Astrocyte of the cerebellum (primary cell): ENCODE data around the gene SERPINA12.

Source experiments
- DNase-seq: peaks from one replicate; pipeline ENCODE4 v3.0.0-alpha.2; 2011; ENCODE audit warnings: low read depth
- H3K4me3 ChIP-seq: 2 replicates; pipeline ENCODE4 v1.5.1; 2011; ENCODE audit warnings: mild to moderate bottlenecking, low read depth, low read length, moderate library complexity
- in situ Hi-C: cut with HindIII; loops from 2 replicates; pipeline ENCODE4 v1.10.0; 2017; ENCODE audit warnings: low sequenced_read_pairs
- TF ChIP-seq, protein P1 (sequence below): IDR thresholded peaks from 2 replicates; pipeline ENCODE4 v1.5.1; 2012; ENCODE audit warnings: low read length, low read depth, moderate library complexity, mild to moderate bottlenecking; ENCODE audit errors: missing control alignments

The SERPINA12 gene

GRCh38 chr14:94548131-94548998 is 39.1 kb upstream of the SERPINA12 start:
- TF ChIP-seq, protein P1, sequence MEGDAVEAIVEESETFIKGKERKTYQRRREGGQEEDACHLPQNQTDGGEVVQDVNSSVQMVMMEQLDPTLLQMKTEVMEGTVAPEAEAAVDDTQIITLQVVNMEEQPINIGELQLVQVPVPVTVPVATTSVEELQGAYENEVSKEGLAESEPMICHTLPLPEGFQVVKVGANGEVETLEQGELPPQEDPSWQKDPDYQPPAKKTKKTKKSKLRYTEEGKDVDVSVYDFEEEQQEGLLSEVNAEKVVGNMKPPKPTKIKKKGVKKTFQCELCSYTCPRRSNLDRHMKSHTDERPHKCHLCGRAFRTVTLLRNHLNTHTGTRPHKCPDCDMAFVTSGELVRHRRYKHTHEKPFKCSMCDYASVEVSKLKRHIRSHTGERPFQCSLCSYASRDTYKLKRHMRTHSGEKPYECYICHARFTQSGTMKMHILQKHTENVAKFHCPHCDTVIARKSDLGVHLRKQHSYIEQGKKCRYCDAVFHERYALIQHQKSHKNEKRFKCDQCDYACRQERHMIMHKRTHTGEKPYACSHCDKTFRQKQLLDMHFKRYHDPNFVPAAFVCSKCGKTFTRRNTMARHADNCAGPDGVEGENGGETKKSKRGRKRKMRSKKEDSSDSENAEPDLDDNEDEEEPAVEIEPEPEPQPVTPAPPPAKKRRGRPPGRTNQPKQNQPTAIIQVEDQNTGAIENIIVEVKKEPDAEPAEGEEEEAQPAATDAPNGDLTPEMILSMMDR: no peak
- in situ Hi-C loops: no loop called here
- no peak overlapping the region for H3K4me3 ChIP-seq
- DNase-seq: no peak

GRCh38 chr14:94547726-94548125 is 38.5 kb upstream of the SERPINA12 start:
- in situ Hi-C loops: no loop called here
- TF ChIP-seq, protein P1: no peak
- DNase-seq: no peak
- H3K4me3 ChIP-seq: no peak overlapping the region

- in situ Hi-C loops: no loop called here
- TF ChIP-seq, protein P1: no peak
- no peak overlapping the region for H3K4me3 ChIP-seq
- DNase-seq: no peak
Observed at GRCh38 chr14:94547151-94547680, 37.9 kb upstream of the SERPINA12 start.

DNA sequence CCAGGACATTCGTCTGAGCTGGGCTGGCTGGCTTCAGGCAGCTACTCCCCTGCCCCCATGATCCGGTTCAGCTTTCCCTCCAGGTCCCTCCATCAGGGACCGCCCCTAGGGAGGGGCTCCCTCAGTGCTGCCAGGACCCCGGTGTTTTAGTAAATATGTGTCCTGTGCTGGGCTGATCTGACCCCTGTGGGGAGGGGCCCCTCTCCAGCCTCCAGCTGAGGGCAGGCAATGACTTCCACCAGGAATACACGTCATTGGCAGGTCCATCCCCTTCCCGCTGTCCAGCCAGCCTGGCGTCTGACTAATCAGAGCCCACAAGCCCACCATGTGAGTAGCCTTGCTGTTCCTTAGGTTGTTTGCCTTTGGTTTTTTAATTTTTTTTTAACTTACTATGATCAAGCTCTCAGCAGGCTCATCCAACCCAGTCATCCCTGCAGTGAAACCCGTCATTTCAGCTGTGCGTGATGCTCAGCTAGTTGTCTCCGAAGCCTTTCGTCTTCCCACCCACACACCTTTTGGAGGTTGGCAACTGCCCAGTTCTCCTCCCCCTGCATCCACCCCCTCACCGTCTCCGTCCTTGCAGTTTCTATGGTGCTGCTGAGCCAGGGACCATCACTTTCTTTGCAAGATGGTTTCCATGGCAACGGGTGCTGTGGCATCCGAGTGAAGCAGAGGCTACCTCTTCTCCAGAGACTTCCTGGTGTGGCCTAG is 36.0 kb upstream of the SERPINA12 start:
- in situ Hi-C loops: no loop called here
- TF ChIP-seq, protein P1: no peak
- H3K4me3 ChIP-seq: no peak overlapping the region
- DNase-seq: peak; percentile 18

DNA sequence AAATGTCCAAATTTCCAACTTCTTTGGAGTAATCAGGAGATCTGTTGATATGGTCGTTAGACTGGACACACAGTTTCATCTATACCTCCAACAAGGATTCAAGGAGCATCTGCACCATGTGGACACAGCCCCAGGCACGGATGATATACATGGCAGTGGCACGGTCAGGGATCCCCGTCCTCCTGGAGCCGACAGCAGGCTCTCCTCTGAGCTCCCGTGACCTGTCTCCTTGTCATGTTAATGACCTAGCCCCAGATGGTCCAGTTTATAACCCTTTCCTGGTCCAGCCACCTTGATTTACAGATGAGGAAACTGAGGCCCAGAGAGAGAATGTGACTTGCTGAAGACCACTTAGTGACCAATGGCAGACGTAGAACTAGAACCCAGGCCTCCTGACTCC is 35.5 kb upstream of the SERPINA12 start:
- TF ChIP-seq, protein P1: no peak
- in situ Hi-C loops: no loop called here
- DNase-seq: no peak
- no peak overlapping the region for H3K4me3 ChIP-seq

- in situ Hi-C loops: no loop called here
- DNase-seq: no peak
- H3K4me3 ChIP-seq: no peak overlapping the region
- TF ChIP-seq, protein P1: no peak
Observed at GRCh38 chr14:94543449-94544124, 34.3 kb upstream of the SERPINA12 start.
